Stimulated activated naive CD4-positive, alpha-beta T cell treated with Interleukin-2 at 50 U/mL for 16 hours (primary cell): ENCODE measurements around the gene SURF6.
"Not testable (repeated sequence)": the region's sequence is repeated elsewhere in the genome, so short reads cannot be mapped to it uniquely, and the experiment has no call there.

Experiments used
- DNase-seq: peaks from one replicate; lab custom pipeline; 2025; lab: John Stamatoyannopoulos, UW

Gene SURF6

GRCh38 chr9:133347515-133347984, 11.6 kb upstream of the SURF6 start:
- peak; percentile 47 for DNase-seq

GRCh38 chr9:133346021-133346785, 10.2 kb upstream of the SURF6 start:
- no peak for DNase-seq

GRCh38 chr9:133345596-133345995, 9.6 kb upstream of the SURF6 start:
- no peak for DNase-seq

GRCh38 chr9:133344979-133345378, 9.0 kb upstream of the SURF6 start:
- DNase-seq: no peak

- DNase-seq: no peak
Observed at GRCh38 chr9:133344071-133344470, 8.1 kb upstream of the SURF6 start.

GRCh38 chr9:133342570-133342969, 6.6 kb upstream of the SURF6 start:
- no peak for DNase-seq

- DNase-seq: no peak
Observed at GRCh38 chr9:133342069-133342406, 6.0 kb upstream of the SURF6 start.

GRCh38 chr9:133341369-133342068, 5.5 kb upstream of the SURF6 start:
- no peak for DNase-seq

GRCh38 chr9:133340916-133341315, 4.9 kb upstream of the SURF6 start:
- no peak for DNase-seq

- DNase-seq: no peak
Observed at GRCh38 chr9:133340256-133340655, 4.3 kb upstream of the SURF6 start.

GRCh38 chr9:133339641-133340040, 3.7 kb upstream of the SURF6 start:
- DNase-seq: no peak

GRCh38 chr9:133334888-133335287, 1.1 kb downstream of the SURF6 start:
- DNase-seq: not testable (repeated sequence)

- DNase-seq: no peak
Observed at GRCh38 chr9:133334161-133334560, 1.8 kb downstream of the SURF6 start.

GRCh38 chr9:133333566-133333965, 2.4 kb downstream of the SURF6 start:
- DNase-seq: no peak

GRCh38 chr9:133333011-133333410, 3.0 kb downstream of the SURF6 start:
- DNase-seq: no peak

- no peak for DNase-seq
Observed at GRCh38 chr9:133332381-133332730, 3.6 kb downstream of the SURF6 start.

- no peak for DNase-seq
Observed at GRCh38 chr9:133331641-133332380, 4.2 kb downstream of the SURF6 start.

GRCh38 chr9:133331221-133331620, 4.8 kb downstream of the SURF6 start:
- no peak for DNase-seq

GRCh38 chr9:133329306-133330156, 6.5 kb downstream of the SURF6 start:
- DNase-seq: not testable (repeated sequence)

- no peak for DNase-seq
Observed at GRCh38 chr9:133327834-133328484, 8.0 kb downstream of the SURF6 start.

GRCh38 chr9:133327021-133327420, 9.0 kb downstream of the SURF6 start:
- not testable (repeated sequence) for DNase-seq
